Dedifferentiated amniotic fluid mesenchymal stem cell (primary cell): ENCODE measurements around the gene FRMD4A.

ENCODE experiments used
- DNase-seq: peaks from one replicate; pipeline ENCODE4 v3.0.0-alpha.2; 2016; ENCODE audit errors: extremely low spot score

The FRMD4A gene

DNA sequence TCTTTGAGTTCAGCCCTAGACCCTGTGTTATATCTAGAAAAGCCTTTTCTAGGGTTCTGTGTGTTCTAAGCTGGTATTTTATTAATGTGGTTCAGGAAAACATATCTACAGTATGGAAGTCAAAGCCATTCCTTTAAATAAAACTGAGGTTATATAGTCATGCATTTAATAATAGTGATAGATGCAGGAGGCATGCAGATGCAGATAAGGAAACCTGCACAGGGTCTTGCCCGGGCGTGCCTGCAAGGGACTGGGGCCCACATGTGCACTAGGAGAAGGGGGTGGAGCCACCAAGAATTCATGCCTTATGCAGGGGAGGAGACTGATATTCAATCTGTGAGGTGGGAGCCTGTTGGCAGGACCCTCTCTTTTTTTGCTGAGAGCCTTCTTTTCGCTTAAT is 572.4 kb downstream of the FRMD4A start:
- DNase-seq: no peak

- no peak for DNase-seq
Measured at GRCh38 chr10:13754277-13754676, 576.4 kb downstream of the FRMD4A start.

DNA sequence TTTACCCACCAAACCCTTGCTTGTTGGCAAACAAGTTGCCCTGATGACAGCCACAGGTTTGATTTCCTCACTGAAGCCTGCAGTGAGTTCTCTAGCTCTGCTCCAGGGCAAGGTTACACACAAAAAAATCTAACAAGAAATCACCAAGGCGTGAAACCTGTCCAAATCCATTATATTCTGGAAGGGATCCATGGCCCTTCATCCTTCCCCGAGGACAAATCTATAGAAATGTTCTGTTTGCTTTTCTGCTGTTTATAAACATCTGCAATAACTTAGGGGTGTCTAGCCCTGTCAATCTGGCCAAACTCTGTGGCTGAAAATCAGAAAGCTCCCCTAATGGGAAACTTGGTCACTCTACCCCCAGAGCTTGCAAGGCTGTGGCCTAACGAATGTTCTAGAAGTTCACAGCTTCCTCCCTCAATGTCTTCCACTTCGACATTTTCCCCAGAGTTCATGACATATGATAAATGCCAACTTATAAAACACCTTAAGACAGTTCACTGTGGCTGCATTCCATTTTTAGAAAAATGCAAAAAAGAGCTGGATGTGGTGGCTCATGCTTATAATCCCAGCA is 579.4 kb downstream of the FRMD4A start:
- DNase-seq: no peak

- DNase-seq: no peak
Measured at GRCh38 chr10:13750299-13751190, 580.2 kb downstream of the FRMD4A start.

DNA sequence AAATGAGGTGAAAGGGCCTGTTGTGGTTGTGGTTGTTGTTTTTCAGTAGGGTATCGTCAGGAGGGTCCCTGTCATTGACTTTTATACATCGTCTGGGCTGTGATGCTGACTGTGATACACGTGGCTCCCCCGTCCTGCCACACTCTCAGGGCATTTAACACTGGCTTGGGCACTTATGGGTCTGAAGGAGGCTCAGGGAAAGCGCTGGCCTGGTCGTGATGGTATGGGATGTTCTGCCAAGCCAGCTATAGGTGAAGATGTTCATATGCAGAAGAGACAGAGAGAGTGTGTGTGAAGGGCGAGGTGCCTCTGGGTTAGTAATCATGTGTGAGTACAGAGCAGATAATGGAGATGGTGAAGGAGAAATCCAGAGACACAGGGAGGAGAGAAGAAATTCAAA is 585.5 kb downstream of the FRMD4A start:
- no peak for DNase-seq

- DNase-seq: no peak
Measured at GRCh38 chr10:13743963-13744362, 586.8 kb downstream of the FRMD4A start.

DNA sequence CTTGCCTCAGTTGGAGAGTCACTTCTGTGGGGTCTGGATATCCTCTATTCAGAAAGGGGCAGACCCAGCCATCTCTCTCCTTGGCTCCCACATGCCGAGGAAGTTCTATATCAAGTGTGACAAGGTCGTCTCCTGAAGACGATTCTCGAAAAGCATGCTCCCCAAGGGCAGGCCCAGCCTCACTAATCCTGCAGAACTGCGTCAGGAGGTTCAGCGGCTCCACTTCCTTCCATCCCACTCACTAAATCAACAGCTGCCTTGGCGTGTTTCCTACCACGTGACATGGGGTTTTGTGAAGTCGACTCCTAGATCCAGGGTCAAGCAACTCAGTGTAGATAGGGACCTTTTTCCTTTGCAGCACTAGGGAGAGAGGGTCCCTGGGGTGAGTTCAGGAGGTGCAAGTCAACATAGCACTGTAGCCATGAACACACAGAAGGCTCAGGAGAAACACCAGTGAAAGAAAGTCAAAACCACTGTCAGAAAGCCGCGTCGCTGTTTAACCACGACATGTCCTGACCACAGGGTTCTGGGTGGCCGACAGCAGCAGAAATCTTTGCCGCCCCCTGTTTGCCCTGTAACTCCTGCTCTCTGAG is 587.5 kb downstream of the FRMD4A start:
- no peak for DNase-seq

DNA sequence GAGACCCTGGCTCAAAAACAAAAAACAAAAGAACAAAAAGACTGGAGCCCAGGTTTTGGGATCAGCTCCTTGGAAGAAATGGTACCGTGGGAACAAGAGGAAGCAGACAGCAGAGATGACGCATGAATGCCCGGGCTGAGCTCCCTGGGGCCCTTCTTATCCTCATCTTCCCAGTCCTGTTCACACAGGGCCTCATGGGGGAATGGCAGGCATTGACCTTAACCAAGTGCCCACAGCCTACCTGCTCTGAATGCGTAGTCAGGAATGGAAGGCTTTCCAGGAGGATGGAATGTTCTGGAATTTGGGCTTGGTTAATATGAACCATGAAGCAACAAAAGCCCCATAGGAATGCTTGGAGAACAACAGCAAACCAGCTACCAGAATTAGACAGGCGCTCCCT is 589.3 kb downstream of the FRMD4A start:
- no peak for DNase-seq

GRCh38 chr10:13740461-13740860 is 590.3 kb downstream of the FRMD4A start:
- DNase-seq: no peak

DNA sequence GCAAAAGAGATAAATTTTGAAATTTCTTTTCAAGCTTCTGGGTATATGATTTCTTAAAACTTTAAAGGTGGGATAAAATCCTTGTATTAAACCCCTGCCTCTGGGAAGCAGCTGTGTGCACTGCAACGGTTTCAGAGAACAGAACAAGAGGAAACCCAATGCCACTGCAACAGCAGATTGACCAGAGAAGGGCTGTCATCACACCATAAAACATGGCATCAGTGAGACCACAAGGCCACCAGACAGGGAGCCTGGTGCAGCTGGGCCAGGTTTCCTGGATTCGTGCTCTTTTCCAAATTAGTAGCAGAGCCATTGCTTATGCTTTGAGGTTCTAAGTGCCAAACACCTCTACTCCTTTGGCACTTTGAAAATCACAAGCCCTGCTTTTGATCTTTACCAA is 591.5 kb downstream of the FRMD4A start:
- DNase-seq: no peak

GRCh38 chr10:13736506-13736905 is 594.2 kb downstream of the FRMD4A start:
- DNase-seq: no peak

- no peak for DNase-seq
Measured at GRCh38 chr10:13734151-13734550, 596.6 kb downstream of the FRMD4A start.

GRCh38 chr10:13733071-13733470 is 597.7 kb downstream of the FRMD4A start:
- no peak for DNase-seq

DNA sequence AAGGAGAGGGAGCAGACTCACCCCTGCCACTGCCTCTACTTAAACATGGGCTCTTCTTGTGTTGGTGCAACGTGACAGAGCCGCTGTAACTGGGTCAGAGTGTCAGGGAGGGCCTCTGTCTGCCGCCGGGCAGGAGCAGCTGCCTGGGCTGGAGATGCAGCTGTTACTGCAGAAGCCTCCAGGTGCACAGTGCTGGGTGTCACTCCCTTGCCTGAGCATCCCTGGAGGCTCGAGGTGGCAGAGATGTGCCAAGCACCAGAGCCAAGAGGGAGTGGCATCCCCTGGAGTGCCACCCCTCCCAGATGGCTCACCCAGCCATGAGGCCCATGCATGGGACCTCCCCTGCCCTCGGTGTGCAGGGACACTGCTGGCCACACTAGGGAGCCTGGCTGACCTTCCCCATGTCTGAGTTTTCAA is 598.3 kb downstream of the FRMD4A start:
- DNase-seq: no peak

DNA sequence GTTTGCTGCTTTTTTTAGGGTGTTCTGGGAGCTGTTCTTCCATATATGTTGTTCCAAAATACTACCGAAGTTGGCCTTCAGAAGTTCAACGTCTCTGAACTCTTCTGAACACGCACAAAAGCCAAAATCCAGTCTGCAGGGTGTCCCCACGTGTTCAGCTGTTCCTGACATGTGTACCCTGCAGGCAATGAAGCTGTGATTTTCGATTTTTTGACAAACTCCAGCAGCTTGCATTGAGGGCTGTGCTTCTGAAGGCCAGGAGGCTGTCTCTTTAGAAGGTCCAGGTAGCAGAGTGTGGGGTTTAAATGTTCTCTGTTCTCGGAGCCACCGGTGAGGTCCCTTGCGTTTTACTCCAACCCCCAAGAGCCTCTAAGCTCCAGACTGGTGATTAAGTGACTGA is 598.9 kb downstream of the FRMD4A start:
- DNase-seq: no peak

GRCh38 chr10:13730956-13731355 is 599.8 kb downstream of the FRMD4A start:
- no peak for DNase-seq

GRCh38 chr10:13730306-13730652 is 600.4 kb downstream of the FRMD4A start:
- DNase-seq: no peak

GRCh38 chr10:13729586-13730305 is 601.0 kb downstream of the FRMD4A start:
- DNase-seq: no peak

- DNase-seq: no peak
Measured at GRCh38 chr10:13728898-13729535, 601.7 kb downstream of the FRMD4A start.

DNA sequence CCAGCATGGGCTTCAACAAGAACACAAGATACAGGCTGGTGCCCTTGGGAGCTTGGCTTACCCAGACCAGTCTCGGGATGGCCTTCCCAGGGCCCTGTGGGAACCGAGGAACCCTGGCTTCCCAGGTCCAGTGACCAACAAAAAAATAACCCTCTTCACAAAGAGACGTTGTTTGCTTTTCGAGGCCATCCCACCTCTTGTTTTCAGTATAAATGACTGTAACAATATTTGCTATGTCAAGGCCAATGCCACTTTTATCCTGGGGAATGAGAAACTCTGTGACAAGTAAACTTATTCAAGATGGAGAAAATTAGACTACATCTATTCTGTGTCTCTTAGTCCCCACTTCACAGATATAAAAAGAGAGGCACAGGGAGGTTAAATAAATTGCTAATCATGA is 605.1 kb downstream of the FRMD4A start:
- DNase-seq: no peak

DNA sequence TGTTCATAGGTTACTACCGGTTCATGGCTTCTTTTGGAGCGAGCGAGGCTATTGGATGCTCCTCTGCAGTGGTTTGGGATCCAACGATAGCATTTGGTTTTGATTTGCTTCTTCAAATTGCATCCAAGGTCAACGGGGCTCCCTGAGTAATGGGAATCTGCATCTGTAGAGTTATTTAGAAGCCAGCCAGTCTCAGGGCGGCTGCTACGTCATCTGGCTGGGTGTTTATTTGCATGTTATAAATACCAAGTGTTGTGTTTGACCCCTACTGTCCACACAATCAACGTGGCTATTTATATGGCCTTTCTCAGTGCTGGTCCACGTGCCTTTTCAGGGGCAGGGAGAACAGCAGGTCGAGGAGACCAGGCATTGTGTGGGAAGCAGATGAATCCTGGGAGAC is 606.2 kb downstream of the FRMD4A start:
- DNase-seq: no peak
